Skeletal muscle cell (primary cell): ENCODE measurements around the gene TMCC2.
A peak's percentile ranks its signal among the peaks of the same experiment; 100 is the strongest.
"Not testable (repeated sequence)": the region's sequence is repeated elsewhere in the genome, so short reads cannot be mapped to it uniquely, and the experiment has no call there.

Source experiments
- DNase-seq: peaks from one replicate; pipeline ENCODE4 v3.0.0-alpha.2; 2010; ENCODE audit warnings: low read depth
- H3K4me3 ChIP-seq: 2 replicates; pipeline ENCODE4 v1.5.1; 2011; ENCODE audit warnings: low read depth, mild to moderate bottlenecking, control low read depth, low read length, moderate library complexity

The TMCC2 gene

GRCh38 chr1:205294175-205294917 lies 66.6 kb downstream of the TMCC2 start:
- H3K4me3 ChIP-seq = no peak overlapping the region
- peak; percentile 72 for DNase-seq

DNA sequence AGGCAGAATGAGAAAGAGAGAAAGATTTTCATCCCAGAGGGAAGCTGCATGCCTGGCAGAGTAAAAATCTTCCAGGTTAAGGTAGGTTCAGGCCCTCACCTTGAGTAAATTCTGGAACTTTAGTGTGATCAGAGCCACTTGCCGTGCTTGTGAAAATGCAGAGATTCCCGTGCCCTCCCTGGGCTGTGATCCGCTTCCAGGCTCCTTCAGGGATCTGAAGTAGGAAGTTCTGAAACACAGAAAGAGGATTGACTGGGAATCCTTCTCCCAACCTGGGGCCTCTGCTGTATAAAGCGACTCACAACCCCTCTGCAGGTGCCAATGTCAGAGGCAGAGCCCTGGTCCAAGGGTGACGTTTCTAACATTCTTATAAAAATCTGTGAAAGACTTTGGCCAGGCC lies 67.2 kb downstream of the TMCC2 start:
- no peak for DNase-seq
- no peak overlapping the region for H3K4me3 ChIP-seq

DNA sequence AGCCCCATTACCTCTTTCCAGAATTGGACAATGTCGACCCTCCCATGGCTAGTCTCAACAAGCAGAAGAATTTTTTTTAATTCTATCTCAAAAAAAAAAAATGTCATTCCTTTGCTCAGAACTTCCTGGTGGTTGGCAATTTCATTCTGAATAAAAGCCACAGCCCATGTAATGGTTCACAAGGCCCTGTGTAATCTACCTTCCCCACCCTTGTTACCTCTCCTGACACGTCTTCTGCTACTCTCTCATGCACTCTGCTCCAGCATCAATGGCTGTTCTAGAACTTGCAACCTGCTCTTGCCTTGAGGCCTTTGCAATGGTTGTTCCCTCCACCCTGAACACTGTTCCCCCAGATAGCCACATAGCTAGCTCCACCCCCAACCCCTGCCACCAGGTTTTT lies 68.4 kb downstream of the TMCC2 start:
- H3K4me3 ChIP-seq = no peak overlapping the region
- no peak for DNase-seq

- H3K4me3 ChIP-seq, DNase-seq: not testable (repeated sequence)
Measured at GRCh38 chr1:205297546-205298177, 69.9 kb downstream of the TMCC2 start.

- DNase-seq = peak; percentile 92
- H3K4me3 ChIP-seq = no peak overlapping the region
Measured at GRCh38 chr1:205298191-205298994, 70.6 kb downstream of the TMCC2 start.

GRCh38 chr1:205300149-205300548 lies 72.4 kb downstream of the TMCC2 start:
- no peak for DNase-seq

DNA sequence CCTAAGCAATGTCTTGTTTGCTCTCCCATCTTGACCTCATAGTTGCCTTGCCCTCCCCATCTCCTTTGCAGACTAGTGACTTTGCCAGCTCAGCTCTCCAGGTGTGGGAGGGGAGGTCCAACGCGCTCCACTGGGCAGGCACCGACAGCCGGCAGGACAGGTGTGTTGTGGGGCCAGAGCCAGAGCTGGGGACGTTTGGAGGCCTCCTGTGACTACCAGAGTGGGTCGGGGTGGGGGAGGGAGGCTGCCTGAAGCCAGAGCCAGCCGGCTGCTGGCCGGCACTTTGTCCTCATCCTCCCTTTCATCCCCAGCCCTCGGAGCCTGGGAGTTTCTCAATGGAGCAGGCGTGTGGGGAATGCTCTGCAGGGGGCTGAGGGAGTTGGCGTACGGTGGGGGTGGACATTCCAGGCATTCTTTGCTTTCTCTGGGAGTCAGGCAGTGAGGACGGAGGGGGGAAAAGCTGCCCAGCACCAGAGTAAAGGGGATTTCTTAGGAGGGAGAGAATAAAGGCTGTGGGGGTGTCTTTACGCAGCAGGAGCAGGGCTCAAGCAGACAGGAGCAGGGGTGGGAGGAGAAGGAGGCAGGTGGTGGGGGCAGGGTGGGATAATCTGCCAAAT lies 73.6 kb downstream of the TMCC2 start:
- peak; percentile 89 for DNase-seq
- no peak overlapping the region for H3K4me3 ChIP-seq

More at GRCh38 chr1:205300149-205300548, 72.4 kb downstream of the TMCC2 start:
- H3K4me3 ChIP-seq = no peak overlapping the region

DNA sequence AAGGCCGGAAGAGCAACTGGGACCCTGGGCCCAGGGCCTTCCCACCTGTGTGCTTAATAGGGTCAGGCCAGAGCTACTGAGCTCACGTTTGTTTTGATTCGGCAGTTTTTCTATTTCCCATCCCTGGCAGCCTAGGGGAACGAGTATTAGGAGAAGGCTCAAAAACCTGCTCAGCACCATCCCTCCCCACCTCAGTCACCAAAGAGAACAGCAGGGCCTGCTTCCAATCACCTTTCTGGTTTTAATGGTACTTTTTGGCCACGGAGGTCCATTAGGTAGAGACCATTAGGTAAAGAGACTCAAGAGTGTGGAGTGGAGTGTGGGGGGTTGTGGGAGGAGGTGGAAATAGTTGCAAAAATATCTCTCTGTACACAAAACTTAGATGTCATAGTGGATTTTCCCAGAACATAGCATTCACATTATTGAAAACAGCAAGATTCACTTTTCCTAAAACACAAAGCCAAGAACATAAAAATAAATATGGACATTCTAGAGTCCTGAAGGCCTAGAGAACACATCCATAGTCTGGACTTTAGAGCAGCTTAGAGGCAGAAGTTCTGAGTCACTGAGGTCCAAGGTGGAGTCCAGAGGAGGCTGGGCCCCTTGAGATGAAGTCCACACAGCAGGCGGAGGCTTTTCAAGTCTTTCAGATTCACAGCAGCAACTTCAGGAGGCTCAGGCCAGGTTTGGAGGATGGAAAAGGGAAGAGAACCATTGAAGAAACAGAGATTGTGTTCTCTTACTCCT lies 74.3 kb downstream of the TMCC2 start:
- no peak overlapping the region for H3K4me3 ChIP-seq
- no peak for DNase-seq

- no peak for DNase-seq
- no peak overlapping the region for H3K4me3 ChIP-seq
Measured at GRCh38 chr1:205303247-205303888, 75.6 kb downstream of the TMCC2 start.

DNA sequence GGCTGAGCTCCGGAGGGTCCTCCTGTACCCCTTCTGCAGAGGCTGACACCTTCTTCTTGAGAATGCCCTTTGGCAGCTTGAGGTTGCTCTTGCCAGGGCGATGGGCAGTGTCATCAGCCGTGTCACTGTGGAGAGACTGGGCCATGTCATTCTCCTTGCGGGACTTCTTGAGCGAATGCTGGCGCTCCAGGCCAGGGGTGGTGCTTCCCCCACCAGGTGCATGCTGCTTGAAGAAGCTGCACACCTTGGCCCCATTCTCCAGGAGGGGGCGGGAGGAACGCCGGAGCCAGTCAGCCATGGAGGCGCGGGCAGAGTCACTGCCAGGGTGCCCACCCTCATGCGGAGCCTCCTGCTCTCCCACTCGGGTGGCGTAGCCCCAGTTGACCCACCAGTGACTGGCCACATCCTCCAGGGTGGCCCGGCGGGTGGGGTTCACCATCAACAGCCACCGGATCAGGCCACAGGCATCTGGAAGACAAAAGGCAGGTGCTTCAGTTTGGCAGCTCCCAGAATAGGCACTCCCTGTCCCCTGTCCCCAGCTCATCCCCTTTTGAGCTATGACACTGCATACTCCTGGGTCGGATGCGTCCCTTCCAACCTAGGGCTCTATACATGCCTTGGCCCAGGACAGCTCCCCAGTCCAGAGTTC lies 76.4 kb downstream of the TMCC2 start:
- DNase-seq = no peak
- H3K4me3 ChIP-seq = no peak overlapping the region

GRCh38 chr1:205304695-205305070 lies 76.9 kb downstream of the TMCC2 start:
- DNase-seq = no peak
- no peak overlapping the region for H3K4me3 ChIP-seq

DNA sequence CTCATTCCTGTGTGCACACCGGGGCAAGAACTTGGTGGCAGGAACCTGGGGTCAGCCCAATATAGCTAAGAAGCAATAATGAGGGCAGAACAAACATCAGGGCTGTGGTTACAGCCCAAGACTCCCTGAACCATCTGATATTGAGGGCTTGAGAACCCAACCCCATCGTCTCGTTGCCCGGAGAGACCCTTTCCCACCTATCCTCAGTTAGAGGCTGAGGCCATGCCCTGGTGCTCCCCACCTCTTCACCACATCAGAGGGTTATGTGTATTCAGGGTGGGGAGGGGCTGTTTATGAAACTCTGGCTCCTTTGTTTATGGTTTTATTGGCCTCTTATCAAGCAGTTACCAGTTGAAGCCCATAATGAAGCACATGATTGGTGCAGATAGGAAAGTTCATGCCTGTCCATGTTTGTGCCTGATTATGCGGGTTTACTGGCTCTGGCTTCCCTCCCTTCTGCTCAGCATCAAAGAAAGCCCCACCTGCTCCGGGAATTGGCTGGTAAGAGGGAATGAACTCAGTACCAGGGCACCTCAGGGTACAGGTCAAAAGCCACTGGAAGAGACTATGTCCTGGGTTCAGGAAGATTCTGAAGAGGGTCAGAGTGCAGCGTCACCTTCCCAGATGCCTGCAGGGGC lies 79.3 kb downstream of the TMCC2 start:
- DNase-seq = no peak
- no peak overlapping the region for H3K4me3 ChIP-seq

DNA sequence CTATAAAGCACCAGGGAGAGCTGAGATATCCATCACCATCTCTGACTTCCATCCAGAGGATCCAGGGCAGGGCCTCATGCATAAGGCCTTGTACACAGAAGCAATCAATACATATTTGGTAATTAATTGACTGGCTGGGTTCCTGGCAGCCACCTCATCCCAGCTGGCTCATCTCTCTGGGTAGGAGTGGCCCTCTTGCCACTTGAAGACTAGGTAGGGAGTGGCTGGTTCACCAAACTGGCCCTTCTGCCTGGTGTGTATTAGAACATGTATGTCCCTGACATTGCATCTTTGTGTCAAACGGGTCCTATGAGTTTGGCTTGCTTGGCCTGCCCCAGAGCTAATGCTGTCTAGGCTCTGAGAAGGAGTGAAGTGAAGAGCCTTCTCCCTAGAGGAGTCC lies 82.0 kb downstream of the TMCC2 start:
- DNase-seq = no peak
- no peak overlapping the region for H3K4me3 ChIP-seq

GRCh38 chr1:205310976-205311704 lies 83.4 kb downstream of the TMCC2 start:
- no peak overlapping the region for H3K4me3 ChIP-seq
- DNase-seq = no peak

GRCh38 chr1:205312866-205313562 lies 85.3 kb downstream of the TMCC2 start:
- peak overlapping the region; percentile 7 for H3K4me3 ChIP-seq

DNA sequence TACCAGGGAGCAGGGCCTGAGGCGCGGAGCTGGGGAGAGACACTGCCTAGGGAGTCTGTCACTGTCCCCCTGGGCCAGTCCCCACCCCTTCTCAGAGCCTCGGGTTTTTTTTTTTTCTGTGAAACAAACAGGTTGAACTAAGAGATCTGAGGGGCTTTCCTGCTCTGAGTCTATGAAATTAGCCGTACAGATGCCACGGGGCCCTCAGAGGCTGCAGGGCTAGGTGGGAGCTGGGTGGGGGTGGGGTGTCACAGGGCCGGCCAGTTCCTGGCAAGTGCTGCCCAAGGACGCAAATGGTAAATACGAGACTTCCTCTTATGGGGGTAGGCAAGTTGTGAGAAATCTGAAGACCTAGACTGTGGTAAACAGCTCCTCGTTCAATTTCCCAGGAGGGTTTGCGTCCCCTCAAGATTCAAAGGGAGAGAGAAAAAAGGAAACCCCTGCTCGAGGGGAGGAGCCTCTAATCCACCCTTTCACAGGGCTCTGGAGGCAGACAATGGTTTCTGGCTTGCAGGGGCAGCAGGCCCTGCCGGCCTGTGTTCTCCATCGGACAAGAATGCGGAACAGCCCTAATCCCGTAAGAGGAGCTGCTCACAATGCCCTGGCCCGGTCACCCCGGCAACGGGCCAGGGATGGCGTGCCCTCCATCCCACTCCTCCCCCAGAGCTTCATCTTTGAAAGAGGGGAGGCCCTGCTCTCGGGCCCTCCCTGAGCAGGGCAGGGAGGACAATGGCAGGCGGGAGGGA lies 86.0 kb downstream of the TMCC2 start:
- no peak for DNase-seq
- peak overlapping the region; percentile 7 for H3K4me3 ChIP-seq

More at GRCh38 chr1:205312866-205313562, 85.3 kb downstream of the TMCC2 start:
- DNase-seq = no peak
